ENCODE measurements around the gene FAM107A.

Gene FAM107A

DNA sequence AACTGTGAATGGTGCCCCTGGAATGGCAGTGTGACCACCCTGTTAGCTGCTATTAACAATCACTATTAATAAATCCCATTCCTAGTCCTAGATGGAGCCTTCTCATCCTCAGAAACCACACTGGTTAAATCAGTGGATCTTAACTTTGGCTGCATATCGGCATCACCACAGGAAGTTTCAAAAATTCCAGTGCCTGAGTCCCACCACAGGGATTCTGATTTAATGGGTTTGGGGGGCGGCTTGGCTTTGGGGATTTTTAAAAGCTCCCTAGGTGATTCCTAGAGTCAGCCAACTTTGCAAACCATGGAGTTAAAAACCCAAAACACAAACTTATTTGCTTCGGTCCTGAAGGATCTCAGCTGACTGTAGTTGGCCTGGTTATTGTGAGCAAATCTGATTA, 3.1 kb downstream of the FAM107A start:
- H3F3A ChIP-seq (ENCODE audit: low read depth): no peaks in the 10 kb centered on the region
- no peak overlapping the region for H3K4me2 ChIP-seq (ENCODE audit: low read depth, low read length, poor library complexity, severe bottlenecking)
- H3K9me2 ChIP-seq (replicated peaks; ENCODE audit: low read depth, low read length): no peaks in the 10 kb centered on the region
- TF ChIP-seq EZH2phosphoT487 (IDR thresholded peaks at IDR 0.05; ENCODE audit: borderline replicate concordance): no peak
- TF ChIP-seq, protein P1, sequence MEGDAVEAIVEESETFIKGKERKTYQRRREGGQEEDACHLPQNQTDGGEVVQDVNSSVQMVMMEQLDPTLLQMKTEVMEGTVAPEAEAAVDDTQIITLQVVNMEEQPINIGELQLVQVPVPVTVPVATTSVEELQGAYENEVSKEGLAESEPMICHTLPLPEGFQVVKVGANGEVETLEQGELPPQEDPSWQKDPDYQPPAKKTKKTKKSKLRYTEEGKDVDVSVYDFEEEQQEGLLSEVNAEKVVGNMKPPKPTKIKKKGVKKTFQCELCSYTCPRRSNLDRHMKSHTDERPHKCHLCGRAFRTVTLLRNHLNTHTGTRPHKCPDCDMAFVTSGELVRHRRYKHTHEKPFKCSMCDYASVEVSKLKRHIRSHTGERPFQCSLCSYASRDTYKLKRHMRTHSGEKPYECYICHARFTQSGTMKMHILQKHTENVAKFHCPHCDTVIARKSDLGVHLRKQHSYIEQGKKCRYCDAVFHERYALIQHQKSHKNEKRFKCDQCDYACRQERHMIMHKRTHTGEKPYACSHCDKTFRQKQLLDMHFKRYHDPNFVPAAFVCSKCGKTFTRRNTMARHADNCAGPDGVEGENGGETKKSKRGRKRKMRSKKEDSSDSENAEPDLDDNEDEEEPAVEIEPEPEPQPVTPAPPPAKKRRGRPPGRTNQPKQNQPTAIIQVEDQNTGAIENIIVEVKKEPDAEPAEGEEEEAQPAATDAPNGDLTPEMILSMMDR (conservative IDR thresholded peaks at IDR 0.05; ENCODE audit: low read length): no peak
- no peak overlapping the region for H3K4me3 ChIP-seq (ENCODE audit: low read length, poor library complexity, severe bottlenecking)
- no peaks in the 10 kb centered on the region for H3K27me3 ChIP-seq (ENCODE audit: insufficient read depth, low read length, poor library complexity, severe bottlenecking)
- H3K79me2 ChIP-seq (ENCODE audit: insufficient read depth, low read length): no peaks in the 10 kb centered on the region
- no peaks in the 10 kb centered on the region for H3K36me3 ChIP-seq (ENCODE audit: insufficient read depth, low read length)
- no peaks in the 10 kb centered on the region for H3K4me1 ChIP-seq (ENCODE audit: insufficient read depth, low read length, poor library complexity, severe bottlenecking)
- no peak overlapping the region for H2AFZ ChIP-seq (ENCODE audit: low read length)
- no peak overlapping the region for H3K9ac ChIP-seq (ENCODE audit: low read depth, low read length, poor library complexity, severe bottlenecking)
- no peaks in the 10 kb centered on the region for H4K20me1 ChIP-seq (ENCODE audit: insufficient read depth, low read length, poor library complexity, severe bottlenecking)
- H3K9me3 ChIP-seq (ENCODE audit: insufficient read depth, low read depth, low read length): no peaks in the 10 kb centered on the region

DNA sequence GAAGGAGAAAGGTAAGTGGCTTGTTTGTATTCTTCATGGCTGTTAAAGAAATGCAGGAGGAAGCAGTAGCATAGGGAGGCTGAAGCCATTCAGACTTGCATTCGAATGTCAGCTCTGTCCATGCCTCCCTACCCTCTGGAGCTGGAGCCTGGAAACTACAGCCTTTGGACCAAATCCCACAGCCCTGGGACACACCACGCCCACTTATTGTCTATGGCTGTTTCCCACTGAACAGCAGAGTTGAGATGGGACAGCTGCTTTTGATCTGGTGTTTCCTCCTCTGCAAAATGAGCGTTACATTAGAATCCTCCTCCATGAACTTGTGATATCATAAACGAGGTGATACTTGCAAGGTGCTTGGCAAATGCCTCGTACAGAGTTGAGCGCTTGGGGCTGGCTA, 3.6 kb downstream of the FAM107A start:
- H3K9me3 ChIP-seq (ENCODE audit: insufficient read depth, low read depth, low read length): no peaks in the 10 kb centered on the region
- no peaks in the 10 kb centered on the region for H3K36me3 ChIP-seq (ENCODE audit: insufficient read depth, low read length)
- no peaks in the 10 kb centered on the region for H3F3A ChIP-seq (ENCODE audit: low read depth)
- no peak overlapping the region for H2AFZ ChIP-seq (ENCODE audit: low read length)
- H3K27me3 ChIP-seq (ENCODE audit: insufficient read depth, low read length, poor library complexity, severe bottlenecking): no peaks in the 10 kb centered on the region
- no peaks in the 10 kb centered on the region for H3K79me2 ChIP-seq (ENCODE audit: insufficient read depth, low read length)
- H3K4me2 ChIP-seq (ENCODE audit: low read depth, low read length, poor library complexity, severe bottlenecking): no peak overlapping the region
- no peak overlapping the region for H3K9ac ChIP-seq (ENCODE audit: low read depth, low read length, poor library complexity, severe bottlenecking)
- no peaks in the 10 kb centered on the region for H4K20me1 ChIP-seq (ENCODE audit: insufficient read depth, low read length, poor library complexity, severe bottlenecking)
- H3K4me1 ChIP-seq (ENCODE audit: insufficient read depth, low read length, poor library complexity, severe bottlenecking): no peaks in the 10 kb centered on the region
- no peak for TF ChIP-seq EZH2phosphoT487 (IDR thresholded peaks at IDR 0.05; ENCODE audit: borderline replicate concordance)
- TF ChIP-seq, protein P1 (conservative IDR thresholded peaks at IDR 0.05; ENCODE audit: low read length): no peak
- no peaks in the 10 kb centered on the region for H3K9me2 ChIP-seq (replicated peaks; ENCODE audit: low read depth, low read length)
- no peak overlapping the region for H3K4me3 ChIP-seq (ENCODE audit: low read length, poor library complexity, severe bottlenecking)

DNA sequence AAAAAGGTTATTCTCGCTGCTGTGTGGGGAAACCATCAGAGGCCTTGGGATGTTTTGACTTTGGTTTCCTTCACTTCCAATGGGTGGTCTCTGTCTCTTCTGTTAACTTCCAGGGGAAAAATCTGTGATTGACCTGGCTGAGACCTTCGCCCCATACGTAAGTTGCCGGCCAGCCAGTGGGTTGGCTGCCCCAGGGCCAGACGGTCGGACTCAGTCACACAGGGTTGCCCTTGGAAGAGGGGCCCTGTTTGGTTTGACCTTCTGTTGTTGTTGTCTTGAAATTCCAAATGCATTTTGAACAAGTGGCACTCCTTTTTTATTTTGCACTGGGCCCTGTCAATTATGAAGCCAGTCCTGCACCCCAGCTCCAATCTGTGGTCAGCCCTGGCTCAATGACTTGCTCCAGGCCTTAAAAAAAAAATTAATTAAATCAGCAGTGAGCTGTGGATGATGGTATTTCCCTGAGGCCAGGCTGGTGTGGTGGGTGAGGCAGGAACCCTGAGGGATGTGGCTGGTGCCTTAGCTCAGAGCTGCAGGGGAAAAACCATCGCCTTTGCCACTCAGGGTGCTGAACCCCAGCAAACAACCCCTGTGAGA, 4.5 kb downstream of the FAM107A start:
- no peak overlapping the region for H3K9ac ChIP-seq (ENCODE audit: low read depth, low read length, poor library complexity, severe bottlenecking)
- H3K79me2 ChIP-seq (ENCODE audit: insufficient read depth, low read length): no peaks in the 10 kb centered on the region
- no peak overlapping the region for H3K4me3 ChIP-seq (ENCODE audit: low read length, poor library complexity, severe bottlenecking)
- no peak overlapping the region for H3K4me2 ChIP-seq (ENCODE audit: low read depth, low read length, poor library complexity, severe bottlenecking)
- H3K36me3 ChIP-seq (ENCODE audit: insufficient read depth, low read length): no peaks in the 10 kb centered on the region
- H3F3A ChIP-seq (ENCODE audit: low read depth): no peaks in the 10 kb centered on the region
- H2AFZ ChIP-seq (ENCODE audit: low read length): no peak overlapping the region
- H4K20me1 ChIP-seq (ENCODE audit: insufficient read depth, low read length, poor library complexity, severe bottlenecking): no peaks in the 10 kb centered on the region
- no peaks in the 10 kb centered on the region for H3K9me2 ChIP-seq (replicated peaks; ENCODE audit: low read depth, low read length)
- H3K27me3 ChIP-seq (ENCODE audit: insufficient read depth, low read length, poor library complexity, severe bottlenecking): no peaks in the 10 kb centered on the region
- no peaks in the 10 kb centered on the region for H3K4me1 ChIP-seq (ENCODE audit: insufficient read depth, low read length, poor library complexity, severe bottlenecking)
- no peaks in the 10 kb centered on the region for H3K9me3 ChIP-seq (ENCODE audit: insufficient read depth, low read depth, low read length)
- no peak for TF ChIP-seq EZH2phosphoT487 (IDR thresholded peaks at IDR 0.05; ENCODE audit: borderline replicate concordance)
- TF ChIP-seq, protein P1 (conservative IDR thresholded peaks at IDR 0.05; ENCODE audit: low read length): no peak

Data from Loucy (cell line).